ENCODE results near the gene ACAT2. TPM values are rescaled to one million over a fixed set of nuclear protein-coding genes. Genes with fewer than 3 reads are reported as not detected.
"Not testable (repeated sequence)": the region's sequence is repeated elsewhere in the genome, so short reads cannot be mapped to it uniquely, and the experiment has no call there.

Gene ACAT2
- total RNA-seq, 1 experiment from 2014 or later = 58.4 TPM

- DNase-seq (ENCODE audit: low read depth) = no peak
These were observed 51.9 kb downstream of the ACAT2 start for GRCh38 chr6:159813781-159814180.

GRCh38 chr6:159815410-159815809 is 53.6 kb downstream of the ACAT2 start:
- DNase-seq (ENCODE audit: low read depth) = no peak

GRCh38 chr6:159816775-159817174 is 54.9 kb downstream of the ACAT2 start:
- not testable (repeated sequence) for DNase-seq (ENCODE audit: low read depth)

GRCh38 chr6:159817951-159818739 is 56.3 kb downstream of the ACAT2 start:
- no peak for DNase-seq (ENCODE audit: low read depth)

- DNase-seq (ENCODE audit: low read depth) = no peak
These were observed 57.3 kb downstream of the ACAT2 start for GRCh38 chr6:159819098-159819497.

GRCh38 chr6:159819932-159820640 is 58.2 kb downstream of the ACAT2 start:
- DNase-seq (ENCODE audit: low read depth) = no peak

GRCh38 chr6:159821122-159821521 is 59.3 kb downstream of the ACAT2 start:
- DNase-seq (ENCODE audit: low read depth) = no peak

- no peak for DNase-seq (ENCODE audit: low read depth)
These were observed 59.9 kb downstream of the ACAT2 start for GRCh38 chr6:159821726-159822125.

GRCh38 chr6:159823953-159824352 is 62.1 kb downstream of the ACAT2 start:
- no peak for DNase-seq (ENCODE audit: low read depth)

GRCh38 chr6:159824690-159825089 is 62.8 kb downstream of the ACAT2 start:
- DNase-seq (ENCODE audit: low read depth) = not testable (repeated sequence)

- DNase-seq (ENCODE audit: low read depth) = no peak
These were observed 64.2 kb downstream of the ACAT2 start for GRCh38 chr6:159826004-159826403.

GRCh38 chr6:159826968-159827647 is 65.3 kb downstream of the ACAT2 start:
- DNase-seq (ENCODE audit: low read depth) = no peak

GRCh38 chr6:159828074-159828473 is 66.2 kb downstream of the ACAT2 start:
- no peak for DNase-seq (ENCODE audit: low read depth)

Other genes starting within 250 kb of the ACAT2 start
- gene SOD2, start 68.8 kb upstream of the ACAT2 start, total RNA-seq (2014; rRNA removed; shearing (Covaris generic)) = 59.8 and 79.5 TPM in 2 replicates
- 92.3 and 93.5 TPM in 2 replicates for gene WTAP, start 34.5 kb upstream of the ACAT2 start, total RNA-seq (2014; rRNA removed; shearing (Covaris generic))
- 347 and 421 TPM in 2 replicates for gene TCP1, start 27.6 kb downstream of the ACAT2 start, total RNA-seq (2014; rRNA removed; shearing (Covaris generic))
- gene MRPL18, start 28.4 kb downstream of the ACAT2 start, total RNA-seq (2014; rRNA removed; shearing (Covaris generic)) = 217 and 236 TPM in 2 replicates
- gene PNLDC1, start 38.2 kb downstream of the ACAT2 start, total RNA-seq (2014; rRNA removed; shearing (Covaris generic)) = not detected in 2 replicates
- gene MAS1, start 128.9 kb downstream of the ACAT2 start, total RNA-seq (2014; rRNA removed; shearing (Covaris generic)) = not detected in 2 replicates
- 32.4 and 36.2 TPM in 2 replicates for gene IGF2R, start 207.0 kb downstream of the ACAT2 start, total RNA-seq (2014; rRNA removed; shearing (Covaris generic))

Data from RPMI7951 (cell line).